IPS DF 19.7 (cell line): ENCODE data around the gene GALR2.

ENCODE experiments used
- DNase-seq: peaks from one replicate; pipeline ENCODE4 v3.0.0-alpha.2; 2013; ENCODE audit warnings: low read depth, low spot score

The GALR2 gene

GRCh38 chr17:76092526-76093413 is 18.2 kb downstream of the GALR2 start:
- no peak for DNase-seq

DNA sequence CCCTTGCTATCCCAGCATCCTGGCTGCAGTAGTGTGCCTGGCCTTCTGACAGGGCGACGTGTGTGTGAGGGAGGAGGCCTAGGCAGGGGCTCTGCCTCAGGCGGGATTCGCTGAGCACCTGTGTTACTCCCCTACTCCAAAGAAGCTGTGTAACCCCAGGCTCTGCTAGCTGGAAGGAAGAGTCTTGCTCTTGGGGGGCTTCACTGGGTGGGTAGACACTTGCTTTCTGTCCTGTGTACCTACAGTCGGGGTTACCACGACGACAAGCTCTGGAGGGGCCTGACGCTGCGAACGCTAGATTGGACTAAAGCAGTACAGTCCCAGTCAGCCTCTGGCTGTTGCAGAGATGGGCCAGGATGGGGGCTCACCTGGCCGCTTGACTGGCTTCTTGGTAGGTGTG is 19.5 kb downstream of the GALR2 start:
- DNase-seq = no peak

DNA sequence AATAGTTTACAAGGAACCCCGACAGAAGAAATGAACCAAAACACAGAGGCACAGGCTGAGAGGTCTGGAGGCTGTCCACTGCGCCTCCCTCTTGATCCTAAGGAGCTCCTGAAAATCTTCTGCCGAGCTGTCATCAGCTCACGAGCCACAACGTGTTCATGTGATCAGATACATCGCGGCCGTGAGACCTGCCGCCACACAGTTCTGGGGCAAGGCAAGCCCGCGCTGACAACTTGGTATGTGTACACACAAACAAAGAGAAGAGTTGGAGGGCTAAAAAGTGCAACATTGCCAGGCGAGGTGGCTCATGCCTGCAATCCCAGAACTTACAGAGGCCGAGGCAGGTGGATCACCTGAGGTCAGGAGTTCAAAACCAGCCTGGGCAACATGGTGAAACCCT is 21.4 kb downstream of the GALR2 start:
- no peak for DNase-seq

DNA sequence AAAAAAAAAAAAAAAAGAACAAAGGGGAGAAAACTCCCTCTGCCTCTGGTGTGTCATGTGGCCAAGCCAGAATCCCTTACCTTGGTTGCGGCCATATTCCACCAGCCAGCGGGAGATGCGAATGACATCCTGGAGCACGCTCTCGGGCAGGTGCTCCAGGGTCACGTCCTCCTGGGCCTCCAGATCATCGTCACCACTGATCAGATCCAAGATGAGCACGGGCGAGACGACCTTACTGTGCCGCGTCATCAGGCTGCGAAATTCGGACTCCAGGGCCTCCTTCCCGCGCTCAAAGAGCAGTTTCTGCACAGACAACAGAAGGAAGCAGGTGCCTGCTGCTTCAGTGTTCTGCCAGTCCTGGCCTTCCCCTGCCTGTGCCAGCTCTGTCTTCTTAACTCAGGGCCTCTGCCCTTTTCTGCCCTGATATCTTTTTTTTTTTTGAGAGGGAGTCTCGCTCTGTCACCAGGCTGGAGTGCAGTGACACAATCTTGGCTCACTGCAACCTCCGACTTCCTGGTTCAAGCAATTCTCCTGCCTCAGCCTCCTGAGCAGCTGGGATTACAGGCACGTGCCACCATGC is 23.2 kb downstream of the GALR2 start:
- no peak for DNase-seq

GRCh38 chr17:76102944-76103273 is 28.3 kb downstream of the GALR2 start:
- no peak for DNase-seq

- DNase-seq = no peak
These were observed 28.9 kb downstream of the GALR2 start, which contains the start of gene EXOC7 for GRCh38 chr17:76103274-76104139. Gene EXOC7 (minus strand): TSS chr17:76103787. CDS start chr17:76103692, 95 bp downstream.

DNA sequence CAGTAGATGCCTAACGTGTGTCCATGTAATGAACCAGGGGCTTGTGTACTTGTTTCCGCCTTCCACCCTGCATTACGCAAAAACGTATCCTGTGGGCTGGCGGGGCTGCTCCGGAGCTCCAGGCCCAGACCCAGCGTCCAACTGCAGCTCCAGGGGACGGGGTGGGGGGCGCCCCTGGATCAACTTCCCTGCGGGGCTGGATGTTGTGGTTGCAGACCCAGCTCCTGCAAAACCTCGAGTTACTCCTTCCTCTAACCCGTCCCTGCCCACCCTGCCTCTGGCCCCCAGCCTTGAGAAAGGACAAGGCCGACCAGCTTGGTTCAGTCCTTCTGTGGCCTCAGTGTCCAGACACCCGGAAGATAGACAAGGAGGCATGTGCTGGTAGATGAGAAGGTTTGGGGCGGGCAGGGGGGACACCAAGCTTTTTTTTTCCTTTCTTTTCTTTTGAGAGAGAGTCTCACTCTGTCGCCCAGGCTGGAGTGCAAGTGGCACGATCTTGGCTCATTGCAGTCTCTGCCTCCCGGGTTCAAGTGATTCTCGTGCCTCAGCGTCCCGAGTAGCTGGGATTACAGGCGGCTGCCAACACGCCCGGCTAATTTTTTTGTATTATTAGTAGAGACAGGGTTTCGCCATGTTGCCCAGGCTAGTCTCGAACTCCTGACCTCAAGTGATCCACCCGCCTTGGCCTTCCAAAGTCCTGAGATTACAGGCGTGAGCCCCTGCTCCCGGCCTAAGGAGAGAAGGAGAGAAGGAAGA is 29.7 kb downstream of the GALR2 start:
- DNase-seq = no peak

GRCh38 chr17:76104896-76105231 is 30.3 kb downstream of the GALR2 start:
- no peak for DNase-seq

- no peak for DNase-seq
These were observed 32.1 kb downstream of the GALR2 start for GRCh38 chr17:76106703-76107102.

- no peak for DNase-seq
These were observed 32.9 kb downstream of the GALR2 start for GRCh38 chr17:76107509-76107908.

DNA sequence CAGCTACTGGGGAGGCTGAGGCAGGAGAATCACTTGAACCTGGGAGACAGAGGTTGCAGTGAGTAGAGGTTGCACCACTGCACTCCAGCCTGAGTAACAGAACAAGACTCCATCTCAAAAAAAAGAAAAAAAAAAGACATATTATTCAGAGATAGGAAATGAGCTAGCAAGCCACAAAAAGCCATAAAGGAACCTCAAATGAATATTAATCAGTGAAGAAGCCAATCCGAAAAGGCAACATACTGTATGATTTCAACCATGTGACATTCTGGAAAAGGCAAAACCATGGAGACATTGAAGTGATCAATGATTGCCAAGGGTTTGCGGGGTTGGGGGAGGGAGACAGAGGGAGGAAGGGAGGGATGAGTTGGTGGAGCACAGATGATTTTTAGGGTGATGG is 37.4 kb downstream of the GALR2 start:
- no peak for DNase-seq

- no peak for DNase-seq
These were observed 40.7 kb downstream of the GALR2 start for GRCh38 chr17:76115138-76115754.

GRCh38 chr17:76119409-76120371 is 45.1 kb downstream of the GALR2 start:
- no peak for DNase-seq

DNA sequence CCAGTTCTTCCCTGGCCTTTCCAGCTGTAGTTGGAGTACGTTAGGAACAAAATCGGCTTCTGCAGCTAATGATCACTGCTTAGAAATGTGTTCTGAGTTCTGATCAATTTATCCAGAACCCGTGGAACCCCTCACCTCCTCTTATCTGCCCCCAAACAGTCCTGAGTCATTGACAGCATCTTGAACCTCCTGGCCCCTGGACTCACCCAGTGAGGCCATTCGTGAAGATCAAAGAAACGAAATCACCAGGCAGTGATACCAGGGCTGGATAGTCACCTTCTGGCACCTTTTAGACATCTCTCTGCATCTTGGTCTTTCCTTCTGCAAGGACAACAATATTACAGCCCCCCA is 46.1 kb downstream of the GALR2 start:
- DNase-seq = no peak

DNA sequence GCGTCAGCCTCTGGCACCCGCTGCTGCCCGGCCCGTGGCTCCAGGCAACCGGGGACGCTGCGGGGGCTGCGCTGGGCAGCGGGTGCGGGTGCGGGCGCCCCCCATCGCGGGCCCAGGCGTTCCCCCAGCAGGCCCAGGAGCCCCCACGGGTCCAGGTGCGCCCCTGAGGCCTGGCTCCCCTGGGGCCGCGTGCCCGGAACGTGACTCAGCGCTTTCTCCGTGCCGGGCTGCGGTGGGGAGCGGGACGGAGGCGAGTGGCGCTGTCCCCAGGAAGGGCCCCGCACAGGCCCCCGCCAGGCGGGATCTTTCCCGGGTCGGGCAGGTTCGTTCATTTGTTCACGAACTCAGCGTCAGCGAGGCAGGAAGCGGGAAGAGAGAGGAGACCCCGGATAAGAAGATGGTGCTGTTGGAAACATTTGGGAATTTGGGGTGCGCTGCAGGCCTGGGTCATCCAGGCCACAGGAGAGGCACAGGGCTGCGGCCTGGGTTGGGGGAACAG is 47.4 kb downstream of the GALR2 start:
- no peak for DNase-seq

- no peak for DNase-seq
These were observed 48.0 kb downstream of the GALR2 start for GRCh38 chr17:76122431-76123190.

DNA sequence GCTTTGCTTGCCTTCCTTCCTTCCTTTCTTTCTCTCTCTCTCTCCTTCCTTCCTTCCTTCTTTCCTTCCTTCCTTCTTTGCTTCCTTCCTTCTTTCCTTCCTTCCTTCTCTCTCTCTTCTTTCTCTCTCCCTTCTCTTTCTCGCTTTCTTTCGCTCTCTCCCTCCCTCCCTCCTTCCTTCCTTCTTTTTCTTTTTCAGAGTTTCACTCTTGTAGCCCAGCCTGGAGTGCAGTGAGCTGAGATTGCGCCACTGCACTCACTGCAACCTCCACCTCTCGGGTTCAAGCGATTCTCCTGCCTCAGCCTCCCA is 48.6 kb downstream of the GALR2 start:
- DNase-seq = no peak

DNA sequence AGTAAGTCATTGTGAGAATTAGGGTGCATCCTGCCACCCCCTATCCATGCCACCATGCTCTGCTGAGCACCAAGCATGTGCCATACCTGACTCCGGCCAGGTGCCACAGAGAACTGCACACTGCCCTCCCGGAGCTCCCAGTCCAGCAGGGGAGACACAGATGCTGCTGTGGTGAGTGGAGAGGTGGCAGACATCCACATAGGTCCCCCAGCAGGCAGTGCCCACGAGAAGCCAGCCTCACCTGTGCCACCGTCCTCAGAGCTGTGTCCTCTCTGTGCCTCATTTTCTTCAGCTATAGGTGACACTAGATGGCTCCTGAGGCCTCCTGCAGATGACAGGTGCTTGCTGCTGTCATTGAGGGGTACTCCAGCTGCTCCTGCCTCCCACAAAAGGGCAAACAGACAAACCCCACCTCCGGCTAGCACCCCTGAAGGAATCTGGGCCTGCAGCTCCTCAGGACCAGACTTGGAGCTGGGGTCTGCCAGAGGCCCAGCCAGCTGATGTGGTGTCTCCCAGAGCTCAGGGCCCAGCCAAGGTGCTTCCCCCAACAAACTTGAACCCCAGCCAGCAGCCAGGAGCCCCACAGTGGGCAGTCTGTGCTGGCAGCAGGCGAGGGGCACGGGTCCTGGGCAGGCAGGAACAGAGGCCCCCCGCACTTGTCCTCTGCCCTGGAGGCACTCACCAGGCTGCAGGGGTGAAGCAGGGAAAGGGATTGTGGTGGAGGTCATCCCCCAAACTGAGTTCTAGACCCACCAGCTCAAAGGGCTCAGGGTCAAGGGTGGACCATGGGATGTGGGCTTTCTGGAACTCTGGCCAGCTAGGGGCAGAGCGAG is 49.4 kb downstream of the GALR2 start:
- no peak for DNase-seq
